Stimulated activated CD4-positive, alpha-beta T cell treated with anti-CD3 and anti-CD28 coated beads, TNF-alpha, amount 100 ng/mL, for 4 hours (primary cell): ENCODE data around the gene ARHGEF11.

ENCODE experiments used
- DNase-seq, 3 experiments: peaks; one replicate each; pipeline ENCODE4 v3.0.0-alpha.2; 2020; ENCODE audit warnings: low read depth in 3 of 3

ARHGEF11 gene

GRCh38 chr1:157050836-157051235, 5.3 kb upstream of the ARHGEF11 start:
- no peak for DNase-seq

DNA sequence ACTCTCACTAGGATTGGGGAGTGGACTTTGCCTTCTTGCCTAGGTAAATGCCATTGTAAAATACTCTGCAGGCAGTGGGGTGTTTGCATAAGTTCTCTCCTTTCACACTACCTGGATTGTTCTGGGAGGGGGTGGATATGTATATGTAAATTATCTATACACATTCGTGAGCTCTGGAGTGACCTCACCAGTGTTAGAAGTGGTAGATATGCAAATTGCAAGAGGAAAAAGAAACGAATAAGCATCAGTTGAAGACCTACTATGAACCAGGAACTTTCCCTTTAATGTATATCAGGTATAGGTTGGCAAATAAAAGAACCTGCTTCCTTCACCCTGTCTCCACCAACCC, 1.5 kb upstream of the ARHGEF11 start:
- no peak for DNase-seq

- DNase-seq, result no peak
Measured at GRCh38 chr1:157044326-157044725, 1.2 kb downstream of the ARHGEF11 start.

- DNase-seq, result no peak
Measured at GRCh38 chr1:157043685-157044084, 1.9 kb downstream of the ARHGEF11 start.

- DNase-seq, result no peak
Measured at GRCh38 chr1:157042846-157043245, 2.7 kb downstream of the ARHGEF11 start.

- no peak for DNase-seq
Measured at GRCh38 chr1:157040802-157041201, 4.7 kb downstream of the ARHGEF11 start.

DNA sequence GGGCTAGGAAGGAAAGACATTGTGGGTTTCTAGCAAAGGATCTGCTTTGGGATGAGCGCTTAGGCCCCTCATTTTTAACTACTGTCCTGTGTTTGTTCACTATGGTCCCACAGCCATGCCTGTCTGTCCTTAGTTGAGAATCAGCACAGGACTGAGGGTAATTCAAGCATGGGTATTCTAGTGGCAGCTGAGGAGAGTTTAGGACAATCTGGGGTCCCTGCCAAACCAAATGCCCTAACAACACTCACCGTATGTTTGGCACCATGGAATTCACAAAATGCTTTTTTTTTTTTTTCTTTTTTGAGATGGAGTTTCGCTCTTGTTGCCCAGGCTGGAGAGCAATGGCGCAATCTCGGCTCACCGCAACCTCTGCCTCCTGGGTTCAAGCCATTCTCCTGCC, 10.4 kb downstream of the ARHGEF11 start:
- DNase-seq, result no peak

- no peak for DNase-seq
Measured at GRCh38 chr1:157034137-157034800, 11.3 kb downstream of the ARHGEF11 start.

- DNase-seq, result no peak
Measured at GRCh38 chr1:157033357-157033876, 12.1 kb downstream of the ARHGEF11 start.

DNA sequence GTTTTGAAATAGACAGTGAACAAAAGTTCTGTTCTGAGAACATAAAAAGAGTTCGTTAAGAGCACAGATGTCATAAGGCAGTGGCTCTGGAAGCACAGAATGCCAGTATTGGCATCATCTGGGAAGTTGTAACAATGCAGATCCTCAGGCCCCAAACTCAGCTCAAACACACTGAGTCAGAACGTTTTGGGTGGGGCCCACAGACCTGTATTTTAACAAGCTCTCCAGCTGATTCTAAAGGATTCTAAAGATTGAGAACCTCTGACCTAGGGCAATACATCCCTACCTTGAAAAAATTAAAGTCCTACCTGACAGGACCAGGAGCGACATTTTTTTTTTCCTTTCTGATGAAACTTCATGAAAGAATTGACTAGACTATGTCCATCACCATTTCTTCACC, 13.2 kb downstream of the ARHGEF11 start:
- DNase-seq, result no peak

DNA sequence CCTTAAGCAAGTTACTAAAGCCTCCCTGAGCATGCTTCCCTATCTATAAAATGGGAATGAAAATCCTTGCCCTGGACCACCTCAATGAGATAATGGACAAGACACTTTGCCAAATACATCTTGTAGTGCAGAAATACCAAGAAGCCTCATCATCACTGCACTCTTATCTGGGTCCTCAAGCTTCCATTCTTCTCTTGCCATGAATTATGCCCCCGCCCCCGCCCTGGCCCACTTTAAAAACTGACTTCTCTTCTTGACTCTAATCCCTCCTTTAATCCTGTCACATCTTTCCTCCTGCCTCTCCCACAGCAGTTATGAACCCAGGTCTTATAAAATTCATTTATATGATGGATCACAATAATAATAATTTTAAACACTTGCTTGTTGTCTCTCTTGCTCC, 14.8 kb downstream of the ARHGEF11 start:
- no peak for DNase-seq

- DNase-seq, result no peak
Measured at GRCh38 chr1:157028674-157029073, 16.9 kb downstream of the ARHGEF11 start.

- no peak for DNase-seq
Measured at GRCh38 chr1:157025856-157026255, 19.7 kb downstream of the ARHGEF11 start.

GRCh38 chr1:157025385-157025784, 20.2 kb downstream of the ARHGEF11 start:
- no peak for DNase-seq

DNA sequence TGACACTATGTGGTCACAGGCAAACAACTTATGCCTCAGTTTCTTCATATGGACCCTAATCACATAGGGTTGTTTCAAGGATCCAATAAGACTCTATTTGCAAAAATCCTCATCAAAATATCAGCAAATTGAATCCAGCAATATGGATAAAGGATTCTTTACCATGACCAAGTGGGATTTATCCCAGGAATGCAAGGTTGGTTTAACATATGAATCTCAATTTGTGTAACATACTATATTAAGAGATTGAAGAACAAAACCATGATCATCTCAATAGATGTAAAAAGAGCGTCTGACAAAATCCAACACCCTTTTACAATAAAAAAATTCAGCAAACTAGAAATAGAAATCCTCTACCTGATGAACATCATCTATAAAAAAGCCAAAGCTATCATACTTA, 23.9 kb downstream of the ARHGEF11 start:
- DNase-seq, result no peak

- DNase-seq, result no peak
Measured at GRCh38 chr1:157019457-157019856, 26.1 kb downstream of the ARHGEF11 start.

- DNase-seq, result no peak
Measured at GRCh38 chr1:157011845-157012244, 33.7 kb downstream of the ARHGEF11 start.

DNA sequence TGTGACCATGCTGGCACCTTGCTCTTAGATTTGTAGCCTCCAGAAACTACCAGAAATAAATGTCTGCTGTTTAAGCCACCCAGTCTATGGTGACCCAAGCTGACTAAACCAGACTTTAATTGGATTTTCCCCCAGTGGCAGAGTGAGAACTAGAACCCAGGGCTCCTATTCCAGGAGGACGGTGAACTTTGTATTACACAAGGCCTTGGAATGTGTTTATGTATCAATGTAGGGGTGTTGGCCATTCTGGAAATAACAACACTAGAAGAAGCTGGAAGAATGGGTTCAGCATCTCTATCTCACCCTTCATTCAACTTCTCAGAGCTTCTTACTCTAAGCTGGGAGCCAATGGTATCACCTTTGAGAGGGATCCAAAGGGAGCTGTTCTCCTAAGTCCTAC, 37.0 kb downstream of the ARHGEF11 start:
- DNase-seq, result no peak

GRCh38 chr1:157007306-157007705, 38.2 kb downstream of the ARHGEF11 start:
- no peak for DNase-seq

DNA sequence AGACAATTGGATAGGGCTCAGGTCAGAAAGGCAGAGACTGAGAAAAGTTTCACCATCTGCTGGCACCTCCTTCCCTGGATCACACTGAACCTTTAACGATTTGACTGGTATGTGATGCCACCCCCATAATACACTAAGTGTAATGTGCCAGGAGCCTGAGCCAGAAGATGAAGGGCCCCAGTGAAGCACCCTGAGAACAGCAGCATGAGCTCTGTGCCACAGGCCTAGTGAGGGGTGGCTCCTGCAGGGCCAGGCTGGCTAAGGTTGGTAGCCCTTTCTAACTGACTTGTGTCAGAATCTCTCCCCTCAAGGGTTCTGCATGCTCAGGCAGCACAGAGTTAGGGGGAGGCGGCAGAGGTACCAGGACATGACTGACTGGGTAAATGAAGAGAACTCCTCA, 38.9 kb downstream of the ARHGEF11 start:
- no peak for DNase-seq

DNA sequence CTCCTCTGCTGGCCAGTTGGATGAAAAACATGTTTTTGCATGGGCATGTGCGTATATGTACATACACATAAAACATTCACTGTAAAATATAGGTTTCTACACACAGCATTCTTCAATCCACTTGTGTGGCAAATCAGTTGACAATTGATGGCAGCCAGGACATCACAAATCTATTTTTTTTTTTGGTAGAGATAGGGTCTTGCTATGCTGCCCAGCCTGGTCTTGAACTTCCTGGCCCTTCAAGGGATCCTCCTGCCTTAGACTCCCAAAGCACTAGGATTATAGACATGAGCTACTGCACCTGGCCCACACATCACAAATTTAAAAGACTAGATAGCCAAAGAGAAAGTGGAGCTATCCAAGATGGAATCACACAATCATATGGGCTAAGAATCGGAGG, 39.6 kb downstream of the ARHGEF11 start:
- DNase-seq, result no peak

DNA sequence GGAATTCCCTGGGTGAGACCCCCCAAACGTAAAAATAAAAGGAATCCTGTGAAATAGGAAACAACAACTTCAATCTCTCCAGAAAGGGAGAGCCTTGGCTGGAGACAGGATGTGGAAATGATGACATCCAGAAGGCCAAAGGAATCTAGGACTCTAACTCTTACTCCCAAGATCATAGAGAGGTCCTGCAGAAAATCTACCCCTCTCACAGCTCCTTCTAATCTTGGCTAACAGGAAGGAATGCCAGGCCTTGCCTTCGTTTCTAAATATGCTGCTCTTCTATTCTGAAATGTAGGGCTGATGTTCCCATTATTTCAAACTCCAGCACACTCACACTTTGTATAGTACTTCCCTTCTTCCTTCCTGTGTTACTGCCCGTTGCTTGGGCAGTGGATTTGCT, 40.7 kb downstream of the ARHGEF11 start:
- DNase-seq, result no peak

GRCh38 chr1:157004327-157004726, 41.2 kb downstream of the ARHGEF11 start:
- DNase-seq, result no peak

GRCh38 chr1:157001304-157001703, 44.2 kb downstream of the ARHGEF11 start:
- DNase-seq, result no peak
